Endodermal cell (in vitro differentiated cells): ENCODE measurements around the gene CSDE1. TPM values are rescaled to one million over a fixed set of nuclear protein-coding genes. Genes with fewer than 3 reads are reported as not detected.
"Not testable (repeated sequence)": the region's sequence is repeated elsewhere in the genome, so short reads cannot be mapped to it uniquely, and the experiment has no call there.

ENCODE experiments used
- DNase-seq: peaks from one replicate; pipeline ENCODE4 v3.0.0-alpha.2; 2017
- H3K27ac ChIP-seq: 2 replicates; pipeline ENCODE4 v1.5.1; 2013; ENCODE audit warnings: mild to moderate bottlenecking, low read depth, low read length, moderate library complexity
- H3K27me3 ChIP-seq: 2 replicates; pipeline ENCODE4 v1.6.1; 2013; ENCODE audit warnings: mild to moderate bottlenecking, low read length, moderate library complexity; ENCODE audit not compliant: insufficient read depth, control insufficient read depth, poor library complexity, severe bottlenecking
- H3K36me3 ChIP-seq: 2 replicates; pipeline ENCODE4 v1.7.0; 2013; ENCODE audit warnings: mild to moderate bottlenecking, low read length, moderate library complexity; ENCODE audit not compliant: control insufficient read depth, insufficient read depth
- H3K4me1 ChIP-seq: one replicate; pipeline ENCODE4 v1.7.0; 2013; ENCODE audit warnings: low read length; ENCODE audit not compliant: control insufficient read depth, insufficient read depth
- H3K4me3 ChIP-seq: 2 replicates; pipeline ENCODE4 v1.5.1; 2013; ENCODE audit warnings: mild to moderate bottlenecking, low read length, moderate library complexity
- H3K9ac ChIP-seq: 2 replicates; pipeline ENCODE4 v1.6.1; 2013; ENCODE audit warnings: mild to moderate bottlenecking, low read length, moderate library complexity; ENCODE audit not compliant: poor library complexity, severe bottlenecking; ENCODE audit errors: extremely low read depth
- H3K9me3 ChIP-seq: 2 replicates; pipeline ENCODE4 v1.6.1; 2013; ENCODE audit warnings: mild to moderate bottlenecking, low read length, moderate library complexity; ENCODE audit not compliant: control insufficient read depth
- H3K27ac Mint-ChIP-seq: 2 replicates; pipeline ENCODE4 v1.8.0; 2020; ENCODE audit warnings: mixed read lengths
- H3K27me3 Mint-ChIP-seq: 2 replicates; pipeline ENCODE4 v1.8.0; 2021; ENCODE audit warnings: mild to moderate bottlenecking, mixed read lengths; ENCODE audit not compliant: insufficient read depth
- H3K36me3 Mint-ChIP-seq: 2 replicates; pipeline ENCODE4 v1.8.0; 2020; ENCODE audit warnings: low read depth, mixed read lengths
- H3K4me1 Mint-ChIP-seq: 2 replicates; pipeline ENCODE4 v1.8.0; 2020; ENCODE audit warnings: mixed read lengths
- H3K4me3 Mint-ChIP-seq: 2 replicates; pipeline ENCODE4 v1.8.0; 2020; ENCODE audit warnings: mild to moderate bottlenecking, moderate library complexity, mixed read lengths
- H3K9me3 Mint-ChIP-seq: 2 replicates; pipeline ENCODE4 v1.8.0; 2020; ENCODE audit warnings: mild to moderate bottlenecking, mixed read lengths
- CTCF ChIP-seq: fragments of 200-600 bp; sonication (generic); conservative IDR thresholded peaks from 2 replicates; pipeline ENCODE4 v1.5.0; 2021; ENCODE audit warnings: antibody characterized with exemption, mild to moderate bottlenecking
- WGBS, 2 experiments: methylation state at CpG; one replicate each; pipeline versions ENCODE4 v1.1.5 to v1.1.7; 2013; ENCODE audit warnings: missing lambda C conversion rate in 2 of 2, mixed read lengths in 1 of 2; ENCODE audit not compliant: insufficient coverage in 1 of 2, insufficient read length in 1 of 2; 5-methylcytosine and 5-hydroxymethylcytosine counted together
- long read RNA-seq, 4 experiments: library from polyadenylated mRNA in 2 of 4; library from RNA in 1 of 4; library from capped mRNA in 1 of 4; stranded (forward) in 3 of 4; unstranded in 1 of 4; transcript quantifications; one replicate each; pipeline ENCODE4 v2.0.0, GENCODE V29; 2020 to 2021; ENCODE audit warnings: inconsistent platforms in 1 of 4
- polyA plus RNA-seq, 2 experiments: library from polyadenylated mRNA; stranded (reverse); fragments of 50-300 nt; gene quantifications; one replicate each; pipeline ENCODE4 v1.2.3, GENCODE V29; 2013
- total RNA-seq, 2 donors: library from RNA; stranded (reverse); fragmentation: NEBNext Ultra II Directional in 1 of 2; extraction: Animal tissue kit (Norgen Biotek cat#: 25700) in 1 of 2; gene quantifications; 2 replicates in 1 of 2; 3 replicates in 1 of 2; pipeline ENCODE4 v1.2.1, GENCODE V29; 2021

The CSDE1 gene
- 100 to 1,000 TPM; 491 to 517 TPM for total RNA-seq
- polyA plus RNA-seq (2013, experiment 1 of 2): 479 TPM
- polyA plus RNA-seq (2013, experiment 2 of 2): 449 TPM
- long read RNA-seq, experiment 1, full-length matches to known transcripts: 47 of 175 reads
- long read RNA-seq, experiment 1, partial matches to known transcripts: 72 of 175 reads
- long read RNA-seq, experiment 1, other reads (novel, unspliced or antisense): 56 of 175 reads
- long read RNA-seq, experiment 2, full-length matches to known transcripts: 636 of 758 reads
- long read RNA-seq, experiment 2, partial matches to known transcripts: 80 of 758 reads
- long read RNA-seq, experiment 2, other reads (novel, unspliced or antisense): 42 of 758 reads
- long read RNA-seq, experiment 3, full-length matches to known transcripts: 2,270 of 2,475 reads
- long read RNA-seq, experiment 3, partial matches to known transcripts: 101 of 2,475 reads
- long read RNA-seq, experiment 3, other reads (novel, unspliced or antisense): 104 of 2,475 reads
- long read RNA-seq, experiment 4, full-length matches to known transcripts: 121 of 220 reads
- long read RNA-seq, experiment 4, partial matches to known transcripts: 90 of 220 reads
- long read RNA-seq, experiment 4, other reads (novel, unspliced or antisense): 9 of 220 reads

- Histone ChIP-seq H3K9me3 (peaks cover 9% of the 10 kb centered on the region), H3K9ac (peak within 1 kb of the TSS; percentile 100), H3K27me3 (no peaks in the 10 kb centered on the region), H3K36me3 (peaks cover 15% of the 10 kb centered on the region), H3K4me1 (peaks cover 4% of the 10 kb centered on the region), H3K27ac (peak within 1 kb of the TSS; percentile 99), H3K4me3 (peak within 1 kb of the TSS; percentile 93)
- peaks cover 1% of the 10 kb centered on the region for H3K9me3 Mint-ChIP-seq
- peak within 1 kb of the TSS; percentile 100 for H3K4me3 Mint-ChIP-seq
- H3K27me3 Mint-ChIP-seq: no peaks in the 10 kb centered on the region
- peak; percentile 99 for DNase-seq
- 0 to 2% methylated on average over 14 to 50 of the region's 50 CpGs for WGBS, 2 experiments
- H3K36me3 Mint-ChIP-seq: peaks cover 18% of the 10 kb centered on the region
- peak; percentile 68 for TF ChIP-seq CTCF
- peaks cover 39% of the 10 kb centered on the region for H3K4me1 Mint-ChIP-seq
- peak within 1 kb of the TSS; percentile 100 for H3K27ac Mint-ChIP-seq
Measured at GRCh38 chr1:114757455-114758255, at the start of gene CSDE1. TSS of gene CSDE1 (minus strand) at chr1:114757984. CDS start at chr1:114739890, 18,094 bp downstream.

- DNase-seq: not testable (repeated sequence)
- H3K9me3 Mint-ChIP-seq: peaks cover 14% of the 10 kb centered on the region
Measured at GRCh38 chr1:114804449-114804848, 46.7 kb upstream of the CSDE1 start.

GRCh38 chr1:114803001-114803400 is 45.2 kb upstream of the CSDE1 start:
- no peaks in the 10 kb centered on the region for H3K4me1 ChIP-seq
- Mint-ChIP-seq H3K27me3 (peaks cover 11% of the 10 kb centered on the region), H3K27ac (no peak overlapping the region), H3K9me3 (peaks cover 14% of the 10 kb centered on the region), H3K4me3 (no peak overlapping the region), H3K4me1 (no peaks in the 10 kb centered on the region), H3K36me3 (no peaks in the 10 kb centered on the region)
- H3K4me3 ChIP-seq: no peak overlapping the region
- no peak for TF ChIP-seq CTCF
- peaks cover 4% of the 10 kb centered on the region for H3K27me3 ChIP-seq
- no peak for DNase-seq
- no peak overlapping the region for H3K27ac ChIP-seq
- peaks cover 5% of the 10 kb centered on the region for H3K9me3 ChIP-seq
- WGBS, 2 experiments: 93 to 100% methylated on average over 2 to 3 of the region's 3 CpGs
- H3K9ac ChIP-seq: no peak overlapping the region
- H3K36me3 ChIP-seq: no peaks in the 10 kb centered on the region

More at GRCh38 chr1:114804449-114804848, 46.7 kb upstream of the CSDE1 start:
- H3K4me3 ChIP-seq, H3K27ac ChIP-seq, H3K27me3 ChIP-seq, H3K4me1 Mint-ChIP-seq, H3K4me1 ChIP-seq, H3K27me3 Mint-ChIP-seq, H3K27ac Mint-ChIP-seq, H3K9me3 ChIP-seq, H3K4me3 Mint-ChIP-seq, H3K36me3 Mint-ChIP-seq, H3K9ac ChIP-seq, H3K36me3 ChIP-seq: not testable (repeated sequence)
- WGBS, 2 experiments: 96% methylated on average over 27 of the region's 33 CpGs; no CpG with 5 or more reads in 1 of the 2 experiments
